ENCODE data around the gene NCEH1.
"Not testable (repeated sequence)": the region's sequence is repeated elsewhere in the genome, so short reads cannot be mapped to it uniquely, and the experiment has no call there.

The NCEH1 gene

DNA sequence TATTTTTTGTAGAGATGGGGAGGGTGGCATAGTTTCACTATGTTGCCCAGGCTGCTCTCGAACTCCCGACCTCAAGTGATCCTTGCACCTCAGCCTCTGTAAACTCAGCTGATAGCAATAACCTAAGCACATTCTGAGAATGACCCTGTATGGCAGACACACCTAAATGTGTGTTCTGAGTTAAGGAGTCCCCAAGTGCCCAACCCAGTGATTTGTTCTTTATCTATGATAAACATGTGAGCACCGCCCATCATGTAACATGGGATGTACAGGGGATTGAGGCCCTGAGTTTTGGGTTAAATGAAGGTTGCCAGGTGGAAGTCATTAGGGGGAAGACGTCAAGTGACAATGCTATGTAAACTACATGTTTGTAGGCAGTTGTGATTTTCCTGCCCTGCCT lies 5.7 kb downstream of the NCEH1 start:
- no peak for DNase-seq

DNA sequence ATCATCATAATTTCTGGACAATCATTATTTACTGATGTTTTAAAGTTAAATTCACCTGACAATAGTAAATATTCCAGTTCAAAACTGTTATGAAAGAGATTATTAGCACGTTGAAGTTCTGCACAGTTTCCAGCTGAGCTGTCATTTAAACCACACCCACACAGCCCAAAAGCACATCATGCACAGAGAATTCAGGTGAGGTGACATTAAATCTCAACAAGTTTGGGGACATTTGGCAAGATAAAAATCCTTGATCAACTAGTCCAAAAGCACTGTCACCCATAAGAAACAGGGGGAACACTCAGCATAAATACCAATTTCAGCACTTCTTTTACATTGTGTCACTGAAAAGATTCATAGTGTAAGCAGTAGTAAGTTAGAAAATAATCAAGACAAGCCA lies 6.9 kb downstream of the NCEH1 start:
- DNase-seq: no peak

DNA sequence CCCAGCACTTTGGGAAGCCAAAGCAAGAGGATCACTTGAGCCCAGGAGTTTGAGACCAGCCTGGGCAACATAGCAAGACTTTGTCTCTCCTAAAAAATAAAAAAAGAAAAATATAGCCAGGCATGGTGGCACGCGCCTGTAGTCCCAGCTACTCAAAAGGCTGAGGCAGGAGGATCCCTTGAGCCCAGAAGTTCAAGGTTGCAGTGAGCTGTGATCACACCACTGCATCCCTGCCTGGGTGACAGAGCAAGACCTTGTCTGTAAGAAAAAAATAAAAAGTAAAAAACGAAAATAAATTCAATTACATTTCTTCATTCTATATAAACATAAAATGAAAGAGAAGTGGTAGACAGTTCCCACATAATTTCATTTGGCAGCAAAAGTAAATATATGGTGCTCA lies 8.1 kb downstream of the NCEH1 start:
- not testable (repeated sequence) for DNase-seq

DNA sequence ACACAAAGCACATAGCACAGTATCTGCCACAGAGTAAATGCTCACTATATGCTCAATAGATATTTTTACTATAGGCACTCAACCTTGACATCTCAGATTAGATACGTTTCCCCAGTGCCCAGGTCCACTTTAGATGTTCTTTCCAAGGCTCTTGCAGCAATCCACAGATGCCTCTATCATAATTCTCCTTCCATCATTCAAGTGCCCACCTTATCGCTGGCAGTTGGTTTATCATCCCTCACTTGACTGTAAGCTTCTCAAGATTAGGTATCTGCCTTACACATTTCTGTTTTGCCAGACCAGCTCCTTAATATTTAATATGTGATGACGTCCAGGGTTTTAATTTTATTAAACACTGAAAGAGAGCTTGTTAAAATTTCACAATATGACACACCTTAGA lies 8.6 kb downstream of the NCEH1 start:
- DNase-seq: no peak

DNA sequence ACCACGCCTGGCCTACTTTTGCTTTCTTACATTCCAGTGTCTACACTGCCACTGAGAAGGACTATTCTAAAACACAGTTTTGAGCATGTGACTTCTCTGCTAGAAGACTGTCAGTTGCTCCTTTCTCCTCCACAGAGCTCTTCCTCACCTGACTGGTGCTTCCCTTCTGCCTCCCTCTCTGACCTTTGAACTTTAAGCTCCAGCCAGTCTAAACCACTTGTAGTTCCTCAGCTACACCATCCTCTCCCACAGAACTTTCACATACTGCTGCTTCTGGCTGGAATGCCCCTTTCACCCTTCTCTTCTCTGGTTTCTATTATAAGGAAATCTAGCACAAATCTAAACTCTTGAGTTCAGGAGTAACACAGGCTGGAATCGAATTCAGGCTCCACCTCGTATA lies 9.1 kb downstream of the NCEH1 start:
- no peak for DNase-seq

DNA sequence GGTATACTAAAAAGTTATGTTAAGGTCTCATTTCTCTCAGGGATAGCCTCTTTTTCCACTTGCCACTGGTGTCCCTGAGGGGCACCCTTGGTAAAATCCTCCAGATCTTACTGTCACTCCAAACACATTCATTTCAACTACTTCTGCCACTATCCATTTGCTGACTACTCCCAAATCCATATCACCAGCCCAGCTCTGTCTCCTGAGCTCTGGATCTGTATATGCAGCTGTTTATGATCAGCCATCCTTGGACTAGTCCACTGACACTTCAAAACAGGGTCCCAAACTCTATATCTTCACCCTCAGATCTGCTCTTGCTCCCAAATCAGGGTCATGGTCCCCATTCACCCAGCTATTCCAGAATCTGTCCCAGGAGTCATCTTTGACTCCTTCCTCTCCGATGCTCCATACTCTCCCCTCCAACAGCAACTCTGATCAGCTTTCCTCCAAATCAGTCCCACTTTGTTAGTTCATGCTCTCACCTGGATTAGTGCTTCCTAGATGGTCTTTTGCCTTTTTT lies 9.9 kb downstream of the NCEH1 start:
- DNase-seq: no peak

DNA sequence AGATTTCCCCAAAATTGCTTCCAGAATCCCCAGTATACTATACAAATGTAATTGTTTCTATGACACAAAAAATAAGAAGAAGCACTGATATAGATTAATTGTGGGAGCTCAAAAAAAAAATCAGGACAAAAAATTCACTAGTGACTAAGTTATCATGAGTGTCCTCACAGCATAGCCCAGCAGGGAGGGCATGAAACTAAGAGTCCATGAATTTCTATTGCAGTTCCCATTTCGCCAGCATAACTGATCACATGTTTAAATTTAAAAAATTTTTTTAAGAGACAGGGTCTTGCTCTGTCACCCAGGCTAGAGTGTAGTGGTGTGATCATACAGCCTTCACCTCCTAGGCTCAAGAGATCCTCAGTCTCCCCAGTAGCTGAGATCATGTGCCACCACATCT lies 10.6 kb downstream of the NCEH1 start:
- DNase-seq: no peak

DNA sequence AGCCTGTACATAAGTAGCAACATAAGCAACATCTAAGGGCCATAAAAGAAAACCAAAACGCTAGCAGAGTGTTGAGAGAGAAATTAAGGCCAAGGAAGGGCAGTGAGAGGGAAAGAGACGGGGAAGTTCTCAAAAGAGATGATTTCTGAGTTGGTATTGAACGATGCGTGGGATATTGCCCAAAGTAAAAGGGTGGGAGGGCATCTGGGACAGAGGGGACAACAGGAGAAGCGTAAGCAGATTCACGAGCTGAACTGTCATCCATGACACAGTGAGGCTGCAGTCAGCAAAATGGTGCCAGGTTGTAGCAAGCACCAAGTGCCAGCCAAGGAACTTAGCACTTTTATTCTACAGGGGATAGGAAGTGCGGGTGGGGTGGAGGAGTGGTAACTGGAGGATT lies 11.8 kb downstream of the NCEH1 start:
- DNase-seq: no peak

DNA sequence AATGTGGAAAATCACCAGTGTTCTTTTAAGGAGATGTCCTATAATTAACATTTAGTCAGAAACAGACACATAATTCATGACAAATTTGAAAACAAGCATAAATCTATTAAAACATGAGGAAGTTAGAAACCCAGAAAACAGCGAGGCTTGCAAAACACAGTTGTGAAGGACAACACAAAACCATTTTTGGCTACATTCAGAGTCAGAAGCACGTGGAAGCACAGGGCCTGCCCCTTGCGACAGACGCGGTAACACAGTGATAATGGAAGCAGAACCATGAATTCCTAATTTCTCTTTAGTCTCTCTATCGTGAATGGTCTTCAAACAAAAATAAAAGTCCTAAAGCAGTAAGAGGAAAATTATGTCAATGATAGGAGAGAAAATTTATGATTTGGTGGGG lies 12.2 kb downstream of the NCEH1 start:
- DNase-seq: no peak

DNA sequence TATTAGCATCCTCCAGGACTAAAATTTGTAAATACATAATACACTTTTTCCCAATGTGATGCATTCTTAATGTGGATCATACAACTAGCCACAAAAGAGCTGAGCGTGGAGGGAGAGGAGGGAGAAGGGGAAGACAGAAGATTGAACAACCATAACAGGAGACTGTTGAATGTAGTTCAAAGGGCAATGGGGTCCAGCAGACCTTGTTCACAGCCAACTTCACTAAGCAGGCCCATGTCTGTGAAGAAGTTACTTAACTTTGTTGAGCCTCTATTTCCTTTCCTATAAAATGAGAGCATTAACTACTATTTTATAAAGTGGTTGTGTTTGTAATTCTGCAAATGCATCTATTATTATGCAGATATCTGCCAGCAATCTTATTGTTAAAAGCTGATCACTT lies 13.3 kb downstream of the NCEH1 start:
- DNase-seq: no peak

DNA sequence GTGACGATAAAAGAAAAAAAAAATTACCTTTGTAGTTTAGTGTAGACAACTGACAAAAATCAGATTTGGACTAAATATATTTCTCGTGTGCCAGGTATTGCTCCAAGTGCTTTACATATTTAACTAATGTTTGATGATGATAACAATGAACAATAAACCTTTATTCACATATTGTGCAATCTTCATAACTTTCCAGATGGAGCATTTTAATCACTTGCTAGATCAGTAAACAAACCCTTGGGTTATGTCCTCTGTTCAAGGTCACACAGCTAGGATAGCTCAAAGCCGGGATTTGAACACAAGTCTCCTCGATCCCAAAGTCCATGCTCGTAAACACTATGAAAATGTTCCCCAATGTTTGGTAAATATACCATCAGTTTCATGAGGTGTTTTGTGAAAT lies 14.5 kb downstream of the NCEH1 start:
- DNase-seq: no peak

DNA sequence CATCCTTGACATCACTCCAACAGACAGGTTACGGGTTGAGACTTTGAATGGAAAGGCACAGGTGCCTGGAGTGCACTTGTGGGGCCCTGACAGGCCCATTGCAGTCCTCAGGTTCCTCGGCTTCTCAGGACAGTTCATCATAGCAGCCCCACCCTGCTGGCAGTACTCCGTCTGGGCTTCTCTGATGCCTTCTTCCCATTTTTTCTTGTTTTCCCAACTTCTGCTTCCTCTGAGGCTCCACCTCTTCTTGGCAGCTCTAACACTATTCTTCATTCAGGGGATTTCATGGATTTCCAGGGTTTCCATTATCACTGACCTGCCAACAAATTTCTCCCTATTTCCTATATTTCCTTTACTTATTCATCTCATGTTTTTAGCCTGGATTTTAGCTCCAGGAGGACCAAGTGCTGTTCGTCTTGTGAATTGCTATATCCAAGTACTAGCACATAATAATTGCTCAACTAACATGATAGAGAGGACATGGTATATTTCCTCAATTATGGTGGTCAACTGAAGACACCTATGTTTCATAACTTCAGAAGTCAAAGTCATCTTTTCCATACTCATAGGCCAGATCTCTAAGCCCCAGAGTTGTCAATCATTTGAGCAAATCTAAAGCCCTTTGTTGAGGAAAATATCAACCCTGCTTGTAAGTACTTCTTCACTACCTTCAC lies 16.2 kb downstream of the NCEH1 start:
- DNase-seq: no peak

DNA sequence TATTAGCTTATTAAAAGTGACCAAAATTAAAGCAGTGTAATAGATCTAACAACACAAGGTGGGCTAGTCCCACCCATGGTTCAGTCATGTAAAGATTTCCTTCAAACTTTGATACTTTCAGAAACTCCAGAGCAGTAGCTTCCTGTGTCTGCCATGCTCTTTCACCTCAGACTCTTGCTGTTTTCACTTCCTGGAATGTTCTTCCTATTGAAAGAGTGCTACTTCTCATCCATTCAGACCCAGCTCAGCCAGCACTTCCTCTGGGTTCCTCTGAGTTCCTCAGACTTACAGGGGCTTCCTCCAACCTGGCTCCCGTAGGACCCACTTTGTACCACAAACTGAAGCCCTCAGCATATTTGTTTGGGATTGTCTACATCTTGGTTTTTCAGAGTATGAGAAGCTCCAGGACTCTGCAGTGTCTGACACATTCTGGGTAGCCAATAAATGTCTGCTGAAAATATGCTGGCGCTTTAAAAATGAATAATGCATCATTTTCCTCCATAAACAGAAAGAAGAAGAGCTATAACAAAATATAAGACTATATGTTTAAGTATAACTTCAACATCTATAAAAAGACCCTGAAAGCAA lies 18.0 kb downstream of the NCEH1 start:
- peak; percentile 26 for DNase-seq

DNA sequence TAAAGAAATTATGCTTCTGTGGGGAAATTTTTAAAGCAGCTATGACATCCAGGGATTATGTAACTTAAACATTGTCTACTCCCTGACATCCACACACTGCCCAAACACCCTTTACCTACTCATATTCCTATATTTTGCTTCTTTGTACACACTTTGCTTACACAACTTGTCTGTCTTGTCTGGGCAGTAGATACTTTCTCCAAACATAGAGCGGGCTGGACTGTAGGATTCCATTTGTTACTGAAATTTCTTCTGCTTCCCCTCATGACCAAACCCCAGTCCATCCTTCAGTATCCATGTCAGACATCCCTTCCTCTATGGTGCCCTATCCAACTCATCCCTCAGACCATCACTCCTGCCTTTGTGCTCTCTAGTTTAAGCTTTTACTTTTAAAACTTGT lies 19.9 kb downstream of the NCEH1 start:
- no peak for DNase-seq

DNA sequence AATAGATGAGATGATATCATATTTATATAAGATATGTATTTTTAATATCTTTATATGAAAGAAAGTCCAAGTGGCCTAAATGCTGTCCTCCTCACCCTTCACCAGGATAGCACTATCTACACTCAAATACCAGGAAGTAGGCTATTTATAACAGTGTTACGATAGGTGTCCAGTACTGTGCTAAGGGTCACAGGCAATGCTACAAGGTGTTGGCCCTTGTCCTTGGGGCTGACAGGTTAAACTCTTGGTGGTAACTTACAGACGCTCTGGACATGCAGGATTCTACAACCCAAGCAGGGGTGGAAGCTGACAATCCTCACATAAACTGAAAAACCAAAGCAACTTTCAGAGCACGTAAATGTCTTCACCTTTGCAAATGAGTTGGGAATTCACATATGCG lies 22.3 kb downstream of the NCEH1 start:
- DNase-seq: no peak

DNA sequence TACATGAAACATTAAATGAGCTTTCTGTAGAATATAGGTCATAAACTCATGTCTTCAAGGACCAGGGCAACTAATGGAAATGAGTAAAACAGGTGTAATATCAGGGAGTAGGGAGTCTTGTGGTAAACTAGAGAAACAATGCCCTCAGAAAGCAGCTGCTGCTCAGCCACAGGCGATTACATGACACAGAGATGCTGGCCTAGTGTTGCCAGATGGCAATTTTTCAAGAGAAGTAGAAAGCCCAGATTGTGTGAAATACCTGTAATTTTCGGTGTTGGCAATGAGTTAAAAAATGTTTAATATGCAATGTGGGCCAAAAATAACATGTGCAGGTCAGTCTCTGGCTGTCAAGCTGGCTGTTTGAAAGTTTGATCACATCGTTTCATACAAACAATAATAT lies 23.4 kb downstream of the NCEH1 start:
- no peak for DNase-seq

DNA sequence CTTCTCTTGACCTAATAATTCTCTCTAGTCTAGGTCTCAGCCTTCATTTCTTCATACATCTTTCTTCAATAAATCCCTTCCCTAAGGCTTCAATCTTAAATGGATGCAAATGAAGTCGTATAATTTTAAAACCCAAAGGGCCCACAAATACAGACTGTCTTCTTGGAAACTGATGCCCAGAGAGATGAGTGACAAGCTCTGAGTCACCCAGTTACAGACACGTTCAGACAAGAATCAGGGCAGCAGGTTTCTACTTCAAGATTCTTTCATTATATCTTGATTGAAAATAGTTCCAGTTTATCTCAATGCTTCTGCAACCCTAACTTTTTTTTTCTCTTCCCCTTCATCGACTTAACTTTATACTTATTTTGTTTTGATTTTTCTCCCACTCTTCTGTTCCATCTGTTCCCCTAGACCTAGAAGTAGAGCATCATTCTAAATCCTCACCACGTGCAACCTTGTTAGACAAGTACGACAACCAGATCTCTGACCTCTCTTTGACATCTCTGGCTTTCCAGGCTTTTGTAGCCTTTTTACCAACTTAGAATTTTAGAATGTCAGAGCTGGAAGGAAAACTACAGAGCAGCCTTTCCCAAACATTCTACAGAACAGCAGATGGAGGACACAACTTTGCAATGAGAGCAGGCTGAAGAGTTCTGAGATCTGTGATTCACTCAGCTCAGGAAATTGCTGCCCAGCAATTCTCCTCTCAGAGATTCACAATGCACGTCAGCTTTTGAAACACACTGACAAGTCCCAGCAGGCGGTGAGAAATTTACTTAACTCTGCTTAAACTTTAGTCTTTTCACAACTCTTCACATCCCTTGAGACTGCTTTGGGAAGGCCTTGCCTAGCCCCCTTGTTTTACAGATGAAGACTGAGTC lies 25.3 kb downstream of the NCEH1 start:
- DNase-seq: no peak

DNA sequence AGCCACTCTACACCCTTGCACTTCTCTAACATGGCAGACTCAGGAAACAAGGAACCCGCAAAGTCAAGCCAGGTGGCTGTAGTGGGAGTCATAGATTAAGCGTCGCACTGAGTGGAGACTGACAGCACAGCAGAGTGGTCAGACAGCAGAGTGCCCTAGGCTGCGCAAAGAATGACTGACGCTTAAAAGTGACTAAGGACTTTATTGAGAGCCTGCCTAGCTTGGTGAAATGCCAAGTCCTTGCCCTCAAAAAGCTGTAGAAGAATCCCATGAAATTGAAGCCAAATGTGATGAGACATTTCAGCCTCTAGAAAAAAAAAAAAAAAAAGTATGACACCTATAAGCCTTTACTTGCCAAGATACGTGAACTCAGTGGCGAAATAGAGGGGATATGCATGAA lies 30.2 kb downstream of the NCEH1 start:
- no peak for DNase-seq

DNA sequence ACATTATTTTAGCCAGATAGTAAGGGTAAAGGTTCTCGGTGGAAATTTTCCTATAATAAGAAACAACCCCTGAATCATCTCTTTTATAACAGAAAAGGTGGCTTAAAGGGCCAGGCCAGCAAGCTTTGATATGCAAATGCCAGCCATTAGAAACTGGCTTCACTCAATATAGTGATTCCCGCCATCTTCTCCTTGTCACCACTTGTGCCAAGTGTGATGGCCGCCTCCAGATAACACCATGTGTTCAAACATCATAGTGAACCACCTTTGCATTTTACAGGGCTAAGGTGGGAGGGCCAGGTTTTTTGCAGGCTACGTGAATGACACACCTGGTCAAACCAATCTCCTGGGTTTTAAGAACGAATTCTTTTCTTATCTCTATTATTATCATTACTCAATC lies 31.3 kb downstream of the NCEH1 start:
- no peak for DNase-seq

DNA sequence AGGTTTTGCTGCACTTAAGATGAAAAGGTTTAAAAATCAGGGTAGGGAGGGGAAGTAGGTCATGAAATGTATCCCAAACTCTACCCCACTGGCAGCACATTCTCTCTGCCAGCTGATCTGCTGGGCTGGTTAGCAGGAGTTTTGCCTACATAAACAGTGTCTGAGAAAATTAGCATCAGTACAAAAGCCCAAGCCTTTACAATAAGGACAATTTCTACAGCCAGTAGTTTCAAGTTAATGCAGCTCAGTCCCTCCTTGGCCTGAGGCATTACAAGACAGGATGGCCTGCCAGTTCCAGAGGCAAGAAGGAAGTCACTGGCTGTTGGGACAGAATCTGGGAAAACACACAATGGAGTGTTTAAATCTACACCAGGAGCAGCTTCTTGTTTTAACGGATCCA lies 32.8 kb downstream of the NCEH1 start:
- no peak for DNase-seq

DNA sequence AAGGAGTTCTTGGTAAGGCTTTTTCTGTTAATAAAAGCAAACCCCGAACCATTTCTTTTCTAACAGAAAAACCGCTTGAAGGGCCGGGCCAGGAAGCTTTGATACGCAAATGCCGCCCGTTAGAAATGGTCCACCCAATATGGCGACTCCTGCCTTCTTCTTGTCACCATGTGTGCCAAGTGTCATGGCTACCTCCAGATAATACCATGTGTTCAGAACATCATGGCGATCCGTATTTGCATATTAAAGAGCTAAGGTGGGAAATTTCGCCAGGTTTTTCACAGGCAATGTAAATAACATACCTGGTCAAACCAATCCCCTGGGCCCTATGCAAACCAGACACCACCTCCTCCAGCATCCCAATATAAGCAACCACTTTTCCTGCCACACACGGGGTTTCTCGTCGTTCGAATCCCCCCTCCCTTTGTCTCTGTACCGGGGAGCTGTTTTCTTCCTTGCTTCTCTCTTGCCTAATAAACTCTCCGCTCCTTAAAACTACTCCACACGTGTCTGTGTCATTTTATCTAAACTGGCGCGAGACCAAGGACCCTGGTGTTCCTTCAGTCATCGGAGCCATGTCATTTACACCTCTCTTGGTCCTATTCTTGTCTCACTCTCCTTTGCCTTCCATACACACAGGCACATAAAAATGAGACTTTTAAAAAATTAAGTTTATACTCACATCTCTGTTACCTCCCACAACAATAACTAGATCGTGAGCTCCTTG lies 34.5 kb downstream of the NCEH1 start:
- no peak for DNase-seq

DNA sequence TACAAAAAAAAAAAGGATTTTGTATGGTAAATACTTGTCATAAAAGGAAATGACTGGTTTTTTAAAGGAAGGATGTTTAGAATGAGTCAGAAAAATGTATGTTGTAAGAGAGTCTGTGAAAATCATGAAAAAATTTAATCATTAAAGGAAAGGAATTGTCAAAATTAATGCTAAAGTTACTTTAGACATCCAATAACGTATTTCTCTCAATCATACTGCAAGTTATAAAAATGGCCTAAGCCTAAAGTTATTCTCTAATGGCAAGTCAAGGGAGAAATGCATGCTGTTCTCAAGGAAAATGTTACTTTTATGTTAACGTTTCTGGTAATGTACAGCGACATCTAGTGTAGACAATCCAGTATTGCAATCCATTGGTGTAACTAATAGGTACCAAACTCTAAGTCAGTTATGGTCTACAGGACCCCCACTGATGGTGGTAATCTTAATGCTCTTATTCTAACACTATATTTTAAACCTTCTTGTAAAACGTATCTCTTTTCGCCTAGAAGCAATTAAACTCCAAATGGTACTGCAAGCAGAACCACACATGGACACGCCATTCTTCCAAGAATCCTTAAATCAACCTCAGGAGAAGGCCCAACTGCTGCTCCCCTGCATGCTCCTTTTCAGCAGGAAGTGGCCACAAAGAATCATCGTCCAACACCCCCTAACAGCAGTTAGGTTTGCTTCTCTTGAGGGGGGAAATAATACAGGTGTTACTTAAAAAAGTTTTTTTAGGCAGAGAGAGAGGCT lies 35.2 kb downstream of the NCEH1 start:
- peak; percentile 78 for DNase-seq

Measured in RPMI8226 (cell line).